PFSK-1 (cell line): ENCODE data around the gene LMTK3.

Source experiments
- FOXP2 ChIP-seq: optimal IDR thresholded peaks from 2 replicates; pipeline ENCODE3; 2011; ENCODE audit warnings: borderline replicate concordance, control low read depth, inconsistent platforms; ENCODE audit not compliant: insufficient read depth; ENCODE audit errors: extremely low read length, extremely low read depth
- POLR2AphosphoS5 ChIP-seq: IDR thresholded peaks from 2 replicates; pipeline ENCODE4 v1.6.1; 2012; ENCODE audit warnings: low read depth, mild to moderate bottlenecking, control low read depth, low read length, moderate library complexity
- REST ChIP-seq, 2 experiments: IDR thresholded peaks; 2 replicates each; pipeline versions ENCODE4 v1.6.1 to v1.8.0; 2011 to 2012; ENCODE audit warnings: low read depth in 2 of 2, low read length in 2 of 2, control low read depth in 1 of 2, inconsistent platforms in 1 of 2, mild to moderate bottlenecking in 1 of 2, moderate library complexity in 1 of 2; ENCODE audit not compliant: insufficient read depth in 1 of 2
- SIN3A ChIP-seq: IDR thresholded peaks from 2 replicates; pipeline ENCODE4 v1.6.1; 2012; ENCODE audit warnings: mild to moderate bottlenecking, low read length, moderate library complexity, borderline replicate concordance; ENCODE audit not compliant: insufficient read depth
- TAF1 ChIP-seq: IDR thresholded peaks from 2 replicates; pipeline ENCODE4 v1.6.1; 2012; ENCODE audit warnings: low read length, control low read depth, borderline replicate concordance; ENCODE audit not compliant: insufficient read depth

The LMTK3 gene

GRCh38 chr19:48469289-48469881 lies 42.2 kb downstream of the LMTK3 start, which contains the start of gene CYTH2:
TSS of gene CYTH2 (plus strand) at chr19:48469369. CDS start at chr19:48469508, 139 bp downstream.
- peak in 1 of 2 experiments; percentile 61; a peak in 1 of 4 replicates for TF ChIP-seq REST (IDR thresholded peaks at IDR 0.05; ENCODE audit: insufficient read depth in 1 of 2, low read depth in 2 of 2, low read length in 2 of 2)
- TF ChIP-seq SIN3A, result 0 out of 2 replicates have a peak, but pooled peaks have one; percentile 22
- peak; percentile 86; the same call in 1 of the 2 replicates for TF ChIP-seq TAF1
- peak; percentile 65 for TF ChIP-seq FOXP2
- peak; percentile 91 for TF ChIP-seq POLR2AphosphoS5

DNA sequence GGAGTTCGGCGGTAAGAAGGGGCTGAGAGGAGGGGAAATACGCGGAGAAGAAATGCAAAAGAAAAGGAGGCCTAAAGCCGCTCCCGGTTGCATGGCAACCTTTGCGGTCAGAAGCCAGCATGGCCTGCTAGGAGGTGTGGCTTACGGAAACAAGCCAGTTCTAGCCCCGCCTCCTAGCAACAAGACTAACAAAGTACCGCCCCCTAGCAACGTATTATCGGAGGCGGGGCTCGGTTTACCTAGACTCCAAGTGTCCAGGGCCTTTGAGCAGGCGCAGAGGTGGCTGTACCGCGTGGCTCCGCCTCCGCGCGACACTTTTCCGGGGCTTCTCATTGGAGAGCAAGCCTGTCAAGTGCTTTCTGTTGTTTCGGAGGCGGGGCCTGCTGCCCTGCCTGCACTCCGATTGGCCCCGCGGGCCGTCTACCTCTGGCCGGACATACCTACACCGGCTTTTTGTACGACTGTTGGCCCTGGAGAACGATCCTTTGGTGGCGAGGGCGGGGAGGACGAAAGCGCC lies 42.8 kb downstream of the LMTK3 start:
- no peak for TF ChIP-seq SIN3A
- TF ChIP-seq FOXP2, result peak; percentile 82
- TF ChIP-seq POLR2AphosphoS5, result no peak

- TF ChIP-seq FOXP2 (no peak), REST (IDR thresholded peaks at IDR 0.05; ENCODE audit: insufficient read depth in 1 of 2, low read depth in 2 of 2, low read length in 2 of 2) (no peak), TAF1 (no peak), POLR2AphosphoS5 (no peak), SIN3A (no peak)
Measured at GRCh38 chr19:48466561-48467325, 44.9 kb downstream of the LMTK3 start.

- TF ChIP-seq SIN3A (no peak), FOXP2 (no peak)
Measured at GRCh38 chr19:48465215-48465614, 46.4 kb downstream of the LMTK3 start.

DNA sequence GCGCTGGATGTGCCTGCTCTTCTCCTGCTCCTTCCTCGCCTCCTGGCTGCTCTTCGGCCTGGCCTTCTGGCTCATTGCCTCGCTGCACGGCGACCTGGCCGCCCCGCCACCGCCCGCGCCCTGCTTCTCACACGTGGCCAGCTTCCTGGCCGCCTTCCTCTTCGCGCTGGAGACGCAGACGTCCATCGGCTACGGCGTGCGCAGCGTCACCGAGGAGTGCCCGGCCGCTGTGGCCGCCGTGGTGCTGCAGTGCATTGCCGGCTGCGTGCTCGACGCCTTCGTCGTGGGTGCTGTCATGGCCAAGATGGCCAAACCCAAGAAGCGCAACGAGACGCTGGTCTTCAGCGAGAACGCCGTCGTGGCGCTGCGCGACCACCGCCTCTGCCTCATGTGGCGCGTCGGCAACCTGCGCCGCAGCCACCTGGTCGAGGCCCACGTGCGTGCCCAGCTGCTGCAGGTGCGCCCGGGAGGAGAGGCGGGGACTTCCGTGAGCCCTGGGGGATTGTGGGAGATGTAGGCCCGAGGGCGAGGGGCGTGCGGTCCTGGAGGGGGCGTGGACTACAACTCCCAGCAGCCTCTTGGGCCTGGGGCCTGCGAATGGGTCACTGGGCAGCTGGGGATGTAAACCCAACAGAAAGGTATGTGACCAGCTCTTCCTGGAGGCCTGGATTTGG lies 49.5 kb downstream of the LMTK3 start:
- TF ChIP-seq FOXP2 (peak; percentile 28), POLR2AphosphoS5 (no peak; the same call in 1 of the 2 replicates), TAF1 (no peak)

GRCh38 chr19:48461651-48461981 lies 50.0 kb downstream of the LMTK3 start:
- no peak for TF ChIP-seq REST (IDR thresholded peaks at IDR 0.05; ENCODE audit: insufficient read depth in 1 of 2, low read depth in 2 of 2, low read length in 2 of 2)
- TF ChIP-seq POLR2AphosphoS5, result no peak
- no peak for TF ChIP-seq TAF1
- TF ChIP-seq FOXP2, result no peak
- TF ChIP-seq SIN3A, result no peak
